SK-N-SH treated with all-trans-retinoic acid at 6 μM for 48 hours (cell line): ENCODE measurements around the gene HIVEP3.

Experiments used
- ATAC-seq: fragments of 200-7000 bp; cut with Tn5 transposase; 3 replicates; pipeline ENCODE4 v1.9.1; 2020; ENCODE audit warnings: mild to moderate bottlenecking, moderate library complexity
- ARNTL ChIP-seq: fragments of 450-650 bp; formaldehyde crosslinking; IDR thresholded peaks from 2 replicates; pipeline ENCODE4 v1.5.0; 2020; ENCODE audit warnings: low read depth, mild to moderate bottlenecking, moderate library complexity, borderline replicate concordance
- CREB5 ChIP-seq: fragments of 250-450 bp; sonication (Bioruptor Pico); IDR thresholded peaks from 2 replicates; pipeline ENCODE4 v1.5.1; 2020; ENCODE audit warnings: low read depth, mild to moderate bottlenecking, moderate library complexity
- CSDC2 ChIP-seq: fragments of 250-450 bp; sonication (Bioruptor Pico); IDR thresholded peaks from 2 replicates; pipeline ENCODE4 v1.5.0; 2020; ENCODE audit warnings: mild to moderate bottlenecking, moderate library complexity
- CSRNP3 ChIP-seq: fragments of 250-450 bp; sonication (Bioruptor Pico); IDR thresholded peaks from 2 replicates; pipeline ENCODE4 v1.5.1; 2021; ENCODE audit warnings: mild to moderate bottlenecking, moderate library complexity
- ESRRG ChIP-seq: fragments of 250-450 bp; sonication (Bioruptor Pico); IDR thresholded peaks from 2 replicates; pipeline ENCODE4 v1.6.1; 2021; ENCODE audit warnings: mild to moderate bottlenecking
- GLIS3 ChIP-seq: fragments of 250-450 bp; sonication (Bioruptor Pico); IDR thresholded peaks from 2 replicates; pipeline ENCODE4 v1.5.0; 2020; ENCODE audit warnings: mild to moderate bottlenecking, moderate library complexity
- ISL1 ChIP-seq: fragments of 250-450 bp; sonication (Bioruptor Pico); IDR thresholded peaks from 2 replicates; pipeline ENCODE4 v2.1.2; 2022; ENCODE audit warnings: mild to moderate bottlenecking, moderate library complexity
- OSR1 ChIP-seq: fragments of 250-450 bp; sonication (Bioruptor Pico); IDR thresholded peaks from 2 replicates; pipeline ENCODE4 v1.8.0; 2022; ENCODE audit warnings: moderate library complexity, mild to moderate bottlenecking, inconsistent platforms
- PATZ1 ChIP-seq: fragments of 250-450 bp; sonication (Bioruptor Pico); IDR thresholded peaks from 2 replicates; pipeline ENCODE4 v1.8.0; 2020; ENCODE audit warnings: mild to moderate bottlenecking, moderate library complexity, borderline replicate concordance
- PPARA ChIP-seq: fragments of 250-450 bp; sonication (Bioruptor Pico); IDR thresholded peaks from 2 replicates; pipeline ENCODE4 v1.5.0; 2020; ENCODE audit warnings: mild to moderate bottlenecking, borderline replicate concordance
- RARB ChIP-seq: fragments of 250-450 bp; sonication (Bioruptor Pico); IDR thresholded peaks from 2 replicates; pipeline ENCODE4 v1.8.0; 2021; ENCODE audit warnings: mild to moderate bottlenecking, moderate library complexity
- SNAI2 ChIP-seq: fragments of 250-450 bp; sonication (Bioruptor Pico); IDR thresholded peaks from 2 replicates; pipeline ENCODE4 v1.5.0; 2020; ENCODE audit warnings: mild to moderate bottlenecking, moderate library complexity
- TCF4 ChIP-seq: fragments of 250-450 bp; sonication (Bioruptor Pico); IDR thresholded peaks from 2 replicates; pipeline ENCODE4 v1.8.0; 2021; ENCODE audit warnings: mild to moderate bottlenecking, moderate library complexity, borderline replicate concordance
- TOX ChIP-seq: fragments of 250-450 bp; sonication (Bioruptor Pico); IDR thresholded peaks from 2 replicates; pipeline ENCODE4 v1.8.0; 2021; ENCODE audit warnings: mild to moderate bottlenecking, moderate library complexity, borderline replicate concordance
- TSHZ2 ChIP-seq: fragments of 250-450 bp; sonication (Bioruptor Pico); IDR thresholded peaks from 2 replicates; pipeline ENCODE4 v1.5.0; 2020; ENCODE audit warnings: mild to moderate bottlenecking, moderate library complexity
- ZC3H10 ChIP-seq: fragments of 250-450 bp; sonication (Bioruptor Pico); IDR thresholded peaks from 2 replicates; pipeline ENCODE4 v1.5.1; 2021; ENCODE audit warnings: mild to moderate bottlenecking, moderate library complexity
- ZFP30 ChIP-seq: fragments of 450-650 bp; formaldehyde crosslinking; IDR thresholded peaks from 2 replicates; pipeline ENCODE4 v1.5.0; 2022; ENCODE audit warnings: mild to moderate bottlenecking, moderate library complexity
- ZNF565 ChIP-seq: fragments of 450-650 bp; formaldehyde crosslinking; conservative IDR thresholded peaks from 2 replicates; pipeline ENCODE4 v1.5.0; 2020; ENCODE audit warnings: low read depth, mild to moderate bottlenecking, moderate library complexity

HIVEP3 gene

GRCh38 chr1:41509270-41509671 lies 409.5 kb downstream of the HIVEP3 start:
- TF ChIP-seq PATZ1 (CRISPR knock-in tag) (no peak), TCF4 (CRISPR knock-in tag) (no peak), ISL1 (no peak), CREB5 (CRISPR knock-in tag) (no peak), RARB (CRISPR knock-in tag) (no peak), PPARA (no peak), OSR1 (no peak), CSDC2 (CRISPR knock-in tag) (no peak), TSHZ2 (no peak), SNAI2 (CRISPR knock-in tag) (no peak), CSRNP3 (CRISPR knock-in tag) (no peak), ZC3H10 (CRISPR knock-in tag) (no peak)
- ATAC-seq = no peak

GRCh38 chr1:41508290-41508689 lies 410.4 kb downstream of the HIVEP3 start:
- ATAC-seq = no peak
- no peak for TF ChIP-seq SNAI2 (CRISPR knock-in tag)
- TF ChIP-seq CSDC2 (CRISPR knock-in tag) = no peak
- TF ChIP-seq ZFP30 (CRISPR knock-in tag) = no peak
- TF ChIP-seq ARNTL (CRISPR knock-in tag) = no peak
- TF ChIP-seq TSHZ2 = no peak
- TF ChIP-seq TOX (CRISPR knock-in tag) = no peak
- no peak for TF ChIP-seq ESRRG
- no peak for TF ChIP-seq CSRNP3 (CRISPR knock-in tag)
- TF ChIP-seq GLIS3 (CRISPR knock-in tag) = no peak
- no peak for TF ChIP-seq TCF4 (CRISPR knock-in tag)
- no peak for TF ChIP-seq PATZ1 (CRISPR knock-in tag)
- TF ChIP-seq ZNF565 (CRISPR knock-in tag) = no peak
- TF ChIP-seq CREB5 (CRISPR knock-in tag) = no peak
- TF ChIP-seq, all 23 proteins: peak for 0
